ENCODE measurements around the gene KLHL40. TPM values are rescaled to one million over a fixed set of nuclear protein-coding genes. Genes with fewer than 3 reads are reported as not detected.

The KLHL40 gene
- total and polyA plus RNA-seq, 11 donors, result 0.19 to 6.8 (median 0.73) TPM; not detected in 1

GRCh38 chr3:42723219-42723618 is 37.9 kb downstream of the KLHL40 start:
- H3K9me3 ChIP-seq, result no peaks in the 10 kb centered on the region
- peaks cover 0 to 39% (median 6%) of the 10 kb centered on the region in 12 donors for H3K4me1 ChIP-seq
- DNase-seq (peak in 1 of 5 donors; percentile 5), ATAC-seq (peak in 2 of 4 donors; percentile 41 to 56)
- peak overlapping the region in 10 of 12 donors; percentile 8 to 79 (median 52) for H3K27ac ChIP-seq
- H3K4me3 ChIP-seq, result no peak overlapping the region
- H3K36me3 ChIP-seq, result no peaks in the 10 kb centered on the region
- peaks cover 0 to 2% (median 0%) of the 10 kb centered on the region in 9 donors for H3K27me3 ChIP-seq
- no peak for TF ChIP-seq CTCF (IDR thresholded peaks at IDR 0.05)
- no peak for TF ChIP-seq POLR2A (IDR thresholded peaks at IDR 0.05)
- 69 to 76% (median 73%) methylated on average over 2 of the region's 2 CpGs for WGBS, 4 donors
- intact Hi-C loops (cut with DNase I), result no loop called here

- ATAC-seq, result no peak
- WGBS, 4 donors, result 86 to 94% (median 87%) methylated on average over 2 of the region's 2 CpGs
- peaks cover 0 to 44% (median 12%) of the 10 kb centered on the region in 12 donors for H3K4me1 ChIP-seq
These were observed 40.1 kb downstream of the KLHL40 start for GRCh38 chr3:42725454-42725853.

GRCh38 chr3:42728056-42728455 is 42.7 kb downstream of the KLHL40 start:
- ATAC-seq, result peak; percentile 48 to 85 (median 72)
- TF ChIP-seq CTCF (IDR thresholded peaks at IDR 0.05) (no peak), POLR2A (IDR thresholded peaks at IDR 0.05) (no peak)
- WGBS, 4 donors, result 3 to 11% (median 7%) methylated on average over 3 of the region's 3 CpGs
- Histone ChIP-seq H3K4me3 (no peak overlapping the region), H3K27ac (peak overlapping the region in 11 of 12 donors; percentile 15 to 89 (median 63)), H3K27me3 (no peaks in the 10 kb centered on the region), H3K9me3 (peaks cover 0 to 6% (median 0%) of the 10 kb centered on the region in 12 donors), H3K36me3 (no peaks in the 10 kb centered on the region), H3K4me1 (peaks cover 0 to 33% (median 12%) of the 10 kb centered on the region in 12 donors)
- DNase-seq, result peak; percentile 51 to 83 (median 66)
- intact Hi-C loops (cut with DNase I), result no loop called here

More at GRCh38 chr3:42725454-42725853, 40.1 kb downstream of the KLHL40 start:
- TF ChIP-seq POLR2A (IDR thresholded peaks at IDR 0.05) (no peak), CTCF (IDR thresholded peaks at IDR 0.05) (no peak)
- peaks cover 0 to 6% (median 0%) of the 10 kb centered on the region in 12 donors for H3K9me3 ChIP-seq
- H3K27ac ChIP-seq, result peak overlapping the region in 1 of 12 donors; percentile 5
- no peak for DNase-seq
- H3K36me3 ChIP-seq, result no peaks in the 10 kb centered on the region
- intact Hi-C loops (cut with DNase I), result no loop called here
- H3K4me3 ChIP-seq, result no peak overlapping the region
- peaks cover 0 to 2% (median 0%) of the 10 kb centered on the region in 9 donors for H3K27me3 ChIP-seq

GRCh38 chr3:42728668-42729364 is 43.5 kb downstream of the KLHL40 start:
- no peak for ATAC-seq
- Histone ChIP-seq H3K4me3 (no peak overlapping the region), H3K9me3 (peaks cover 0 to 6% (median 0%) of the 10 kb centered on the region in 12 donors), H3K4me1 (peaks cover 0 to 30% (median 10%) of the 10 kb centered on the region in 12 donors), H3K27me3 (no peaks in the 10 kb centered on the region), H3K27ac (peak overlapping the region in 11 of 12 donors; percentile 13 to 89 (median 75)), H3K36me3 (no peaks in the 10 kb centered on the region)
- no peak for DNase-seq
- 83 to 92% (median 90%) methylated on average over 3 of the region's 3 CpGs for WGBS, 4 donors
- intact Hi-C loops (cut with DNase I), result no loop called here
- no peak for TF ChIP-seq CTCF (IDR thresholded peaks at IDR 0.05)
- no peak for TF ChIP-seq POLR2A (IDR thresholded peaks at IDR 0.05)

Measured in heart left ventricle (tissue), 16 donors.